GM21619 (cell line): ENCODE results near the gene CENPB.

Experiments used
- ATAC-seq: cut with Tn5 transposase; IDR thresholded peaks from one replicate; pipeline ENCODE4 v1.9.1; 2021; ENCODE audit not compliant: unreplicated experiment

Gene CENPB

DNA sequence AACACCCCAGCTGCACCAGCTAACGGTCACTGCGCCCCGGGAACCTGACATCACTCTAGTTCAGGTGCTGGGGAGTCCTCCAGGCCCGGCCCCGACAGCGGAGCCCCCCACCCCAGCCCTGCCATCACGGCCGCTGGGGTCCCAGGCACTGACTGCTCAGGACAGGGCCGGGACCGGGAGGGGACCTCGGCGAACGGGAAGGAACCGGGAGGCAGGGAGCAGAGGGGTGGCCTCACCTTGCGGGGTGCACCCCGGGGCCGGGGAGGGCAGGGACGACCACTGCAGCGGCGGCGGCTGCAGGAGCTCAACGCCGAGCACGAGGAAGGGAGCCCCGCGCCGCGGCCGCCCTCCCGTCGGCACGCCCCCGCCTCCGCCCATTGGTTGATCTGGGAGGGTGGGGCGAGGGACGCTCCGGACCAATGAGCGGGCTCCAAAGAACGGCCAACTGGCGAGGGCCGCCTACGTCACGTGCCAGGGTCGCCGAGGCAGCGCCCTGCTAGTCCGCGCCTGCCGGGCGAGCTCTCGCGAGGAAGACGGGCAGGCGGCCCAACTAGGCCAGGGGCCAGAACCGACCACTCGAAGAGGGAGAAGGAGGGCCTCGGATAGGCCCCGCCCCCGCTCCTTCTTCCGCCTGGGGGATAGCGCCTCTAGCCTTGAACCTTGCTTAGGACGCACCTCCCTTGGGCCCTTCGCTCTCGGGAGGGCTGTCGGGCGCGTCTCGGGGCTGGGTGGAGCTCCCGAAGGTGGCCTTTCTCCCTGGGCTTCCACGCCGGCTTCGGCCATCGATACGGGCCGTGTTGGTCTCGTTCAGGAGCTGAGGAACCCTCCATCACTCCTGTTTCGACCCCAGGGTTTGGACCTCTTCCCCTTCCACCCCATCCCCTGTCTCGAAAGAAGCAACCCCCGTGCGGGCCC lies 18.9 kb downstream of the CENPB start, which contains the start of gene ADISSP:
Gene ADISSP, minus strand, starts transcription at position 327 of the 915 bp plus-strand sequence. CDS start 7,653 bp downstream, outside the sequence.
- ATAC-seq = peak; percentile 92

DNA sequence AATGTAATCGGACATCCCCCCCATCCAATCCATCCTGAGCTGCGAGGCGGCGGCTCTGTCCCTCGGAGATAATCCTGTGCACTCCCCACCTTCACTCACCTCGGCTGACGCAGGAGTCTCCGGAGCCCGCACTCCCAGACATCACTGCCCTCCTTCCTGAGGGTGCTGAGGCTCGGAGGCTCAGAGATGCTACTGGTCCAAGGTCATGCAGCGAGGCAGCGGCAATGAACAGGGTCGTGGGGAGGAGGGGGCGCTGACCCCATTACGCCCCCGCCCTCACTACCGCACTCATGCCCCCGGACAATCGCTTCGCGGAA lies 19.5 kb downstream of the CENPB start:
- ATAC-seq = peak; percentile 10

DNA sequence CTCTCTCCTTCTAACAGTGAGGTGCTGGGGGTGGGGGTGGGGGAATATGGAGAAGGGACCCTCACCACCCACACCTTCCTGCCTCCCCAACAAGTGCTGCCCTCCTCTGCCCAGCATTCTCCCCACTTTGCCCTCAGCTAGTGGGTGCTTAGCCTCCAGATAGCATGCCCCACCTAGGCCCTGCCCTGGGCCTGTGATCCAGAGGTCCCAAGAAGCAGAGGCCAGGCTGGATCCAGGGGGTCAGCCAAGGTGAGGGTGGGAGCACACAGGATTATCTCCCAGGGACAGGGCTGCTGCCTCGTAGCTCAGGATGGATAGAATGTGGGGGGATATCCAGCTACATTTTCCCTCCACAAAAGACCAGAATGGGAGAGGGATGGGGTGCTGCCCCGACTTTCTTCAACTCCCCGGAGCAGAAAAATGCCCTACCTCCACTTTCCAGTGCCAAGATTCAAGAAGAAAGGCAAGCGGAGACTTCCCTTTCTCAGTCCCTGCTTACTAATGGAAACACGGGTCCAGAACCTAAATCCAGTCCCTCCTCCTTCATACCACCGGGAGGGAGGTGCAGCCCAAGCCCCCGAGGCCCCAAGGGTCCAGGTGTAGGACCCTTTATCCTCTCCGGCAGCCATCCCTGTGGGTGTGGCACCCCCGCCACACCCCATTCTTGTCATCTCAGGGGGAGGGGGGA lies 20.0 kb downstream of the CENPB start:
- ATAC-seq = no peak

DNA sequence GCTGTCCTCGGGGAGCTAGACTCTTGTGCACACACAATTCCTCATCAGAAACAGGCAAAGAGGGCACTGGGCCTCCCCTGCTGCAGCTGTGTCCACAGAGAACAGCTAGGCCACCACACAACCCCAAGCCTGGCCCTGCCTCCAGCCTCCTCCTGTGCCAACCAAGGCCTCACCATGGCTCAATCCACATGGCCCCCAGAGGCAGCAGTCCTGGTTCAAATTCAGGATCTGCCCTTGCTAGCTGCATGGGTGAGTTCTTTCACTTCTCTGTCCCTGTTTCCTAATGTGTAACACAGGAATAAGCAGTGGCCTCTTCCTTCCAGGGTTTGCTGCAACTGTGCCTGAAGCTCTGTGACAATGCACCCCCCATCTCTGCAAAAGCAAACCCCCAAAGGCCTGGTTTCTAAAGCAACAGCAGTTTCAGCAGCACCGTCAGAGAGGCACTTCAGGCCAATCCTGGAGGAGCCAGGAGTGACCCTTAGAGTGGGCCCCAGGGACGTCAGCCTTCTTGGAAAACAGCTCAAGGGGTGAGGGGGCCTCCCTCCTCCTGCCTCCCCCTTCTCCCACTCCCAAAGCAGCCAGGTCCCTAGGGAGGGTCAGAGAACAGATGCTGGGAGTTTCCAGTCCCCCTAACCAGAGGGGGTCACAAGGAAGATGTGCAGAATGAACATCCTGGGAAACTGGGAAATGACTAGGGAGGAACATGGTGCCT lies 21.2 kb downstream of the CENPB start:
- no peak for ATAC-seq

DNA sequence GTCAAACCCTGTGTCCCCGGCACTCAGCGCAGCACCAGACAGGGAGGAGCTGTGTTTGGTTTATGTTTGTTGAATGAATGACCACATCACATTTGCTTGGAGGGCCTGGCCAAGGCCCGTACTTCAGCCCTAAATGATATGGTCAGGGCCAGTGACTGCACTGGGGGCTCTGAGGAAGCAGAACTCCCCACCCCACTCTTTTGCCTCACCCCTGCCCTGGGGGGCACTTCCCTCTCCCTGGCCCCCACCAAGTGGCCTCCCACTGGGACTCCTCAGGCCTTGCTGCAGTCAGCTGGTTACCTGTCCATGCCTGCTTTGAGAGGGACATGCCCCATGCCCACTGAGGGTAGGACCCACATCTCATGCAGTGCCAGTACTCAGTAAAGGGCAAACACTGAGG lies 21.9 kb downstream of the CENPB start:
- no peak for ATAC-seq

DNA sequence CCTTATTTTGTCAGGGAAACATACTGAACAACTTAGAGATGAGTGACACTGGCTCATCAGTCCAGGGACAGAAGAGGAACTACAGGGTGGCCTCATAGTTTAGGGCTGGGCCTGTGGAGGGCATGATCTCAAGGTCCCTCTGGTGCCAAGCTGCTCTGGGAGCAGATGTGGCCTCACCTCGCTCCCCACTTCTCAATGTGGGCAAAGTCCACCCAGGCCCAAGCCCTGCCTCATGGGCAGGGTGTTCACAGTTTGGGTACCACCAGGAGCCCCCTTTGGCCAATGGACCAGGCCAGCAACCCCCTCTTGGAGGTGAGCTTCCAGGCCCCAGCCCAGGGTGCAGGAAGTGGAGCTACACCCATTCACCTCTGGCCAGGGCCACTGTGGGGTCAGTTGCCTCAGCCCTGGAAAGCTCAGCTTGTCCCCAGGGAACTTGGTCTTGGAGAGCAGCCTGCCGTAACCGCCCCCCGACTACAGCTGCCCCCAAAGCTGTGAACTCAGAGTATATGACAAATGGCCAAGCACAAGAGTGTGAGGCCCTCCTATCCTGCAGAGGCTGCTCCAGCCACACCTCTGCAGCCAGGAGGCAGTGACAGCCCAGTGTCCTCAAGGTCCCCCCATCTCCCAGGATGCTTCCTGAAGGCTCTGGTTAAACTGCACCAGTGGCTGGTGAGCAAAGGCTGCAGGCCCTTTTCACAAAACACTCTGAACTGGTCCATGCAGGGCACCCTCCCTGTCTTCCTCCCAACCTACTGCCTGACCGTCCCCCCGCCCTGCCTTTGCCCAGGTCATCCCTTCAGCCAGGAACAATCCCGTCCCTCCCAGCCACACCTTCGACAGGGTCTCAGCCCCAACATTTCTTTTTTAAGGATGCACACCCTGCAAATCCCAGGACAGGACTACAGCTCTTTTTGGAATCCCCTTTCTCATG lies 22.6 kb downstream of the CENPB start:
- no peak for ATAC-seq

DNA sequence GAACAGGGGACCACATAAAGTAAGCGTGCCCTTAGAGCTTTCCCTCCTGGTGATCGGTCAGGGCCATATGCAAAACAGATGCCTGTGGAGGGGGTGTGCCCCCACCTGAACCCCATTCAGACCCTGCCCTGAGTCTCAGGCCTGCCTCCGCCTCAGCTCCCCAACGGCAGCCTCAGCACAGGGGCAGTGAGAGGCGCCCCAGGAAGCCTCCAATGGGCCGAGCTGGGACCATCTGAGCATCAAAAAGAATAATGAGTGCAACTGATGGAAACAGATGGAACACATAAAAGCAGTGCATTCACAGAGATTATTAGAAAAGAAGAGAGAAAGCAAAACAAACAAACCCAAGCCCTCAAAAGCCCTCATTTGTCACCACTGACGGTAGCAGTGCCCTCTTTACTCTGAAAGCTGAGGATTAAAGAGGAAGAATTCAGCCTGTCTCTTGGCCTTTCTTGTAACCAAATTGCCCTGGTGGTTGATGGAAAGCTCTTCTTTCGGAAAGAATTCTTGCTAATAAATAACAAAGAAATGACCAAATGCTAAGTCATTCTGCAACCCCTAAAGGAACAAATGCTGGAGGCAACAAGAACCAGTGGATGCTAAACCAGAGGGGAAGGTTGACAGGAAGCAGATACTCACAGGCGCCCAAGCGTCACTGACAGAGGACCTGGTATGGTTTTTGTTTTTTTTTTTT lies 25.7 kb downstream of the CENPB start:
- no peak for ATAC-seq

DNA sequence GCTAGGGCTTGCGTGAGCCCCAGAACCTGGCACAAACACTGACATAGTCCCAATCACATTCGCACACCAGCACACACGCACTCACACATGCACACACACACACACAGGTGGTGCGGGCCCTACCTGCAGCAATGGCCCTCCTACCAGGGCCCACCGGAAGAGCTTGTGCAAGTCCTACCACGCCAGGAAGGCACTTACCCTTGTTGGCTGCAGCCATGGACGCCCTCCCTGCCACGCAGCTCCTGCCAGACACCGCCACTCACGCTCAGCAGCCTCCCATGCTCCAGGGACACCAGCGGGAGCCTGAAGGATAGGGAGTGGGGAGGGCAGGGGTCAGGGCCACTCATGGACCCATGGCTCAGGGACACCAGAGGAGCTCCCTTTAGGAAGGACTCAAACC lies 26.7 kb downstream of the CENPB start:
- no peak for ATAC-seq

DNA sequence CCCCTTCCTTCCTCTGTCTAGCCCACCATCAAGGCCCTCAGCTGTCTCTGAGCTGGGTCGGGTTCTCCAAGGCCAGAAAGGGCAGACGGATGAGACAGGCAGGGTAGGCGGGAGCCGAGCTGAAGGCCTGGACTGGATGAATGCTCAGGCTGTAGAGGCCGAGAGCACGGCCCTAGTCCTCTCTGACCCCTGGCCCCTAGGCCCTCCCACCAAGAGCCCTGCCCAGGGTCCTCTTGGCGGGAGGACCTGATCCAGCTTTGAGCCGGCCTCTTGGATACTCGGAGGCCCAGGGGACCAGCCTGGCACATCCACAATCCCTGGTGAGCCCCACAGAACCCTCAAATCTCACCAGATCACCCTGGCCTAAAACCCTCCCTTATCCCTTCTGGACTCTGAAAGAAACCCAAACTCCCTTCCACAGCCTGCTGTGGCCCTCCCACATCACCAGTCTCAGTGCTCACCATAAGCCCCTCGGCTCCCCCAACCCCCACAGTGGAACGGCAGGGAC lies 27.2 kb downstream of the CENPB start:
- no peak for ATAC-seq

DNA sequence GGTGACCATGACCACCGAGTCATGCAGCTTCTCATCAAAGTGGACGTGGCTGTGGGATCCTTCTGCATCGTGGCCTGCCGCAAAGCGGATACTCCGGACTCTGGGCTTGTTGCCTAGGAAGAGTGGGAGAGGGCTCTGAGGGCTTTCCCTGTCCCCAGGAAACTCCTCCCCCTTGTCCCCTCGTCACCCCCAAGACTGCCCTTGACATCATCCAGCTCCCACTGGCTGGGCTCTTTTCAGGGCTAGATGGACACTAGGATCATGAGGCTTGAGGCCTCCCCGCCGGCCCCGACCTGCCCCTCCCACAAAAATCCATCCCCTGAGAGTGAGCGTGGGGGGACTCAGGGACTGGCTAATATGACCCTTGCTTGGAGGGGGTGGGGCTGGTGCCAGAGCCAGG lies 28.0 kb downstream of the CENPB start:
- ATAC-seq = no peak

DNA sequence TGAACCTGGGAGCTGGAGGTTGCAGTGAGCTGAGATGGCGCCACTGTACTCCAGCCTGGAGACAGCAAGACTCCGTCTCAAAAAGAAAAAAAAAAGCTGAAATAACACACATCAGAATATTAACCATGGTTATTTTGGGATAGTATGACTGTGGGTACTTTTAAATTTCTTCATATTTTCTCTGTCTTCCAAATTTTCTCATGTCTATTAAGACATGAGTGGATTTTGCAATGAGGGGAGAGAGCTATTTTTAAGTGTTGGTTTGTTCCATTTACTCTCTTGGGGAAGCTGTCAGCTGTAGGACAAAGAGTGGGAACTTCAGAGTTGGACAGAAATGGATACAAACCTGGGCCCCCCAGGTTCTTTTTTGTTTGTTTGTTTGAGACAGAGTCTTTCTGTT lies 29.3 kb downstream of the CENPB start:
- ATAC-seq = no peak

DNA sequence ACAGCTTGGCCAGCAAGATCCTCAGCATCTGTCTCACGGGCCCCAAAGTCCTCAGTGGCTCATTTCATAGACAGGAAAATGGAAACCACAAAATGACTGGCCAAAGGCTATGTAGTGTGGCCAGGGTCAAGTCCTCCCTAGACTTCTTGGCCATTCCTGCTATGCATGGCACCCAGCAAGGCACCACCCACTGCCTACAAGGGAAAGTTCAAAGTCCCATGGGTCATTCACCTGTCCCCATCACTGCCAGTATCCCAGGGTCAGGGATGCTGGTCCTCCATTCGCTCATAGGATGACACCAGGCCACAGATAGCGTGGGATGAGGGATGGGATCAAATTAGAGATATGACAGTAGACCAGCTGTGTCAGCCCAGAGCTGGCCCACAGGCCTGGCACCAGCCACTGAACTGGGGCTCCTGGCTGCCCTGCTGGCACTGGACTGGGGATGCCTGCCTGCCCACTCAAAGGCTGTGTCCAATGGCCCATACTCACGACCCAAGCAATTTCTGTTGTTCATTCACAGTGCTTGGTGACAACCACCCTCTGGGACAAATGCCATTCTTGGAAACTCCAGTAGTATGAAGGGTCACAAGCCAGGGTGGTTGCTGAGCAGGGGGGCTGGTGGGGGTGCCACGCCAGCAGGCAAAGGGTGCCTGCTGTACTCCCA lies 30.6 kb downstream of the CENPB start:
- no peak for ATAC-seq

DNA sequence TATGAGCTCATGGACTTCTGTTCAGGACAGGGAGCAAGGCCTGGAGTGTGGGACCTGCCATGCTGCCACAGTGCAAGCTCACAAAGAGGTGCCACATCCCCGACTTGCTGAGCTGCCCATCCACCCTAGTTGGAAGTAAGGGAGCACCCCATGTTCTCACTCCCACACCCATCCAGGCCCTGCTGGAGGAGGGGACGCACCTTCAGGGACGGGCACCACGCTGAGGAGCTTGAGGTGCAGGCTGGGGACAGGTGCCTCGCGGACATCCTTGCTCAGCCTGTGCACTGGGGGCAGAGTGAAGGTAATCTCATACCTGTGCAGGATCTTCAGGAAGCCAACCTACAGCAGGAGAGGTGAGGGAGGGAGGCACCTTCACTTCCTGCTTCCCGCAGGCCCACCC lies 31.3 kb downstream of the CENPB start:
- ATAC-seq = no peak

DNA sequence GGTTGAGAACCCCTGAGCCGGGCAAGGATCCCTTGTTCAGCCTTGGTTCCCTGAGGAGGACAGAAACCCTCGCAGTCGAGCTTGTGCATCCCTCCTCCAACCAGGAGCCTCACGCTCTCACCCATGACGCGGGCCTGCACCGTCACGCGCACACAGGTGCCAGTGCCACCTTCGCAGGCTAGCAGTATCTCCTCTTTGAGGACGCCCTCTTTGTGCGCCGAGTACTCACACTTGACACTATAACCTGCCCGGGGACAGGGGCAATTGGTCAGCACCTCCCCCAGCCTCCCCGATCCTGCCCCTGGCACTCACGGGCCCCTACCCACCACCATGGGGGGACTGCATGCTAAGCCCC lies 32.3 kb downstream of the CENPB start:
- ATAC-seq = no peak

DNA sequence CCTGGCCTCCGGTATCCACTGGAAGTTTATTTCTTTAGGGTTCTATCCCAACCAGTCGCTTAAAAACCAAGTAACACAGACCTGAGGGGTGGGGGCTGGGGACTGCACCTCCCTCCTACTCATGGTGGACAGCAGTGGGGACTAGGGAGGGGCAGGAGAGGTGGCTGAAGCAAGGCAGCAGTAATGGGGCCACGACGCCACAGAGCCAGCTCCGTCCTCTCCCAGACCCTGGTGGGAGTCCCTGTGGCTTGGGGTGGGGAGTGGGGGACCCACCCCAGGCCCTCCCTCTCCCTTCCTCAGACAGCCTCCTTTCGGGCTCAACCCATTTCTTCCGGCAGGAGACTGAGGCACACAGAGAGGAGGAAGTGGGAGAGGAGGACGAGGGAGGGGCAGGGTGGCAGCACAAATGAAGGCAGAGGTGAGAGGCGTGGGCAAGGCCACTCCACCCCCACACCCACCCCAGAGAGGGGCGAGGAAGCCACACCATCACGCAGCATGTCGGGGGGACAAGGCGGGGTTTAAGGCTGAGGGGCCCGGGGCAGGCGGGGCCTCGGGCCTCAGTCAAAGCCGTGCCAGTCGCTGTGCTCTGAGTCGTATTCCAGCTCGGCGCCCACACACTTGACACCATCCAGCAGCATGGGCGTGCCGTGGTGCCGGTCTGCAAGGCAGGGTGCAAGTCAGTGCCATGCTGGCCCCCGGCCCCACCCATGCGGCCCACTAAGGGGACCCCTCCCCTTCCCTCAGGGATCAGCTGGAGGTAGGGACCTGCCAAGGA lies 32.9 kb downstream of the CENPB start:
- ATAC-seq = no peak

DNA sequence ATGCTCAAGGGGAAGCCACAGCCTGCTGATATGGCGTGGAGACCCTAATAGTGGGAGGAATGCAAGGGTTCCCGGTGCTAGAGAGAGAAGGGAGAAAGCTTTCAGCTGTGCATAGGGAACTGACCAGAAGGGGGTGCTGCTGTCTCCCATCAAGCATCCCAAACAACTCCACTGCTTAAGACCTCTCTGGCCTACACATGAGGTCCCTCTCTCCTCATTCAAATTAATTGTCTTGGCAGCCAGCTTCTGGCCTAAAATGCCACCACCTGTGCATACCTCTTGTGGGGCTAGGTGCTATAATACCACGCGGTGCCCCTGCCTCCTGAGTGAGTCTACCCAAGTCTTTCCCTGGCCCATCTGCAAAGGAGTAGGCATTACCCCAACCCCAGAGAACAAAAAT lies 33.4 kb downstream of the CENPB start:
- ATAC-seq = peak; percentile 55

DNA sequence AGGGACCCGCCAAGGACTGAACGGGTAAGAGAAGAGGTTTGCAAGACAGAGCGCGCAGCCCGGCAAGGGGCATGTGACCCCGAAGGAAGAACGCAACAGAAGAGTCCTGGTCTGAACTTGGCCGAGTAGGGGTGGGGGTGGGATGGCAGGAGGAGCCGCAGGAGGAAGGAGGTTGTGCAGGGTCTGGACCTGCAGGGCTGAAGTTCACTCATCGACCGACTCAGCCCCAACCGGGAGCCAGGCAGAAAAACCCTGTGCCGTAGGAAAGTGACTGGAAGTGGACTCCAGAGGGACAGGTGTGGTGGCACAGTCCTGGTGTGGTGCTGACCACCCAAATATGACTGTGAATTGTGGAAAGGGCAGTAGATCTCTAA lies 34.2 kb downstream of the CENPB start:
- ATAC-seq = no peak

DNA sequence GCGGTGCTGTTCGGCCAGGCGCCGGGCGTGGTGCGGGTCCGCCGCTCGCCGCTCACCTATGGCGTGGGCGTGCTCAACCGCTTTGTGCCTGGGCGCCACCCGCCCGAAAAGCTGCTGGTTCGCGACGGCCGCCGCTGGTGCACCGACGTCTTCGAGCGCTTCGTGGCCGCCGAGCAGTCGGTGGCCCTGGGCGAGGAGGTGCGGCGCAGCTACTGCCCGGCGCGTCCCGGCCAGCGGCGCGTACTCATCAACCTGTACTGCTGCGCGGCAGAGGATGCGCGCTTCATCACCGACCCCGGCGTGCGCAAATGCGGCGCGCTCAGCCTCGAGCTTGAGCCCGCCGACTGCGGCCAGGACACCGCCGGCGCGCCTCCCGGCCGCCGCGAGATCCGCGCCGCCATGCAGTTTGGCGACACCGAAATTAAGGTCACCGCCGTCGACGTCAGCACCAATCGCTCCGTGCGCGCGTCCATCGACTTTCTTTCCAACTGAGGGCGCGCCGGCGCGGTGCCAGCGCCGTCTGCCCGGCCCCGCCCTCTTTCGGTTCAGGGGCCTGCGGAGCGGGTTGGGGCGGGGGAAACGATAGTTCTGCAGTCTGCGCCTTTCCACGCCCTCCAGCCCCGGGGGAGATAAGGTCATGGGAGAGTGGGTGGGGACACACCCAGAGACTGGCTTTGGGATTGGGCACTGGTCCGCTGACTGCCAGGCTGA lies 34.7 kb downstream of the CENPB start:
- no peak for ATAC-seq
